DOHH2 (cell line): ENCODE data around the gene ZDHHC5.
"Not testable (repeated sequence)": the region's sequence is repeated elsewhere in the genome, so short reads cannot be mapped to it uniquely, and the experiment has no call there.

Source experiments
- H3F3A ChIP-seq: fragments of 200-600 bp; sonication (generic), shearing (Covaris generic); 2 replicates; pipeline ENCODE4 v1.6.0; 2016; ENCODE audit warnings: antibody characterized with exemption, mild to moderate bottlenecking; ENCODE audit not compliant: control insufficient read depth, insufficient read depth
- H3K27ac ChIP-seq: fragments of 200-600 bp; sonication (generic); 2 replicates; pipeline ENCODE4 v1.5.1; 2014; ENCODE audit warnings: low read depth, mild to moderate bottlenecking, low read length, moderate library complexity
- H3K27me3 ChIP-seq: fragments of 200-600 bp; sonication (generic); 2 replicates; pipeline ENCODE4 v1.6.1; 2014; ENCODE audit warnings: mild to moderate bottlenecking, low read length, mixed read lengths; ENCODE audit not compliant: control insufficient read depth
- H3K36me3 ChIP-seq: fragments of 200-600 bp; sonication (generic); 2 replicates; pipeline ENCODE4 v1.6.1; 2014; ENCODE audit warnings: mild to moderate bottlenecking, low read length, moderate library complexity, mixed read lengths; ENCODE audit not compliant: control insufficient read depth
- H3K4me1 ChIP-seq: fragments of 200-600 bp; sonication (generic); 2 replicates; pipeline ENCODE4 v1.6.1; 2014; ENCODE audit warnings: mild to moderate bottlenecking, low read length, mixed read lengths; ENCODE audit not compliant: control insufficient read depth
- H3K4me2 ChIP-seq: fragments of 200-600 bp; sonication (generic); 2 replicates; pipeline ENCODE4 v1.6.0; 2014; ENCODE audit warnings: mild to moderate bottlenecking, low read length, moderate library complexity
- H3K4me3 ChIP-seq: fragments of 200-600 bp; sonication (generic); 2 replicates; pipeline ENCODE4 v1.5.1; 2014; ENCODE audit warnings: mild to moderate bottlenecking, low read length, mixed read lengths
- H3K79me2 ChIP-seq: fragments of 200-600 bp; sonication (generic); 2 replicates; pipeline ENCODE4 v1.6.1; 2014; ENCODE audit warnings: mild to moderate bottlenecking, low read length, mixed read lengths; ENCODE audit not compliant: control insufficient read depth
- H3K9me2 ChIP-seq: fragments of 200-600 bp; sonication (generic); replicated peaks from 2 replicates; pipeline ENCODE4 v1.6.1; 2014; ENCODE audit warnings: mild to moderate bottlenecking, low read length, mixed read lengths; ENCODE audit not compliant: control insufficient read depth
- H3K9me3 ChIP-seq: fragments of 200-600 bp; sonication (generic); 2 replicates; pipeline ENCODE4 v1.6.1; 2014; ENCODE audit warnings: antibody characterized with exemption, low read length, mixed read lengths; ENCODE audit not compliant: control insufficient read depth, insufficient read depth
- H4K20me1 ChIP-seq: fragments of 200-600 bp; sonication (generic); 2 replicates; pipeline ENCODE4 v1.6.0; 2014; ENCODE audit warnings: low read depth, mild to moderate bottlenecking, antibody characterized with exemption, low read length, moderate library complexity; ENCODE audit not compliant: control insufficient read depth, insufficient read depth
- EZH2phosphoT487 ChIP-seq: fragments of 200-600 bp; sonication (generic); IDR thresholded peaks from 2 replicates; pipeline ENCODE4 v1.6.1; 2017; ENCODE audit warnings: borderline replicate concordance, mild to moderate bottlenecking, antibody characterized with exemption, low read length, moderate library complexity, mixed read lengths
- TF ChIP-seq, protein P1 (sequence below): fragments of 200-600 bp; sonication (generic); IDR thresholded peaks from one replicate; pipeline ENCODE4 v1.5.1; 2014; ENCODE audit warnings: antibody characterized with exemption, mild to moderate bottlenecking, low read depth, low read length; ENCODE audit not compliant: poor library complexity, severe bottlenecking

Gene ZDHHC5

DNA sequence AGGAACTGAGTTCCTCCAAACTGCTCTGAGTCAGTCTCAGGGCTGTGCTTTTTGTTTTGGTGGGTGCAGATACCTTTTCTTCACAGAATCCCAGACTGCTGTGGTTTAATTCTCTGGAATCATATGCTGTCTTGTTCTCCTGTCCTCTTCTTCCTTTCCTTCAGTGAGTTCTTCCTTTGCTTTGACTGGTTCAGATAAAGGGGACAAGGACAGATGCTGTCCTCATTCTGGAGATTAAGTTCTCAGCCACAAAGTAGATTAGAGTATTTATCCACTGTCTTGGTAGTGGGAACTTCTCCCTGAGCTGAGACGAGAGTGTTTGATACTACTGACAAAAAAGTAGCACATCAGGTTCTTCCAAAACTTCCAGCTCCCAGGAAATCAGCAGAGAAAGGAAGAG, 13.3 kb downstream of the ZDHHC5 start:
- Histone ChIP-seq H3K79me2 (peaks cover 85% of the 10 kb centered on the region), H3K4me2 (no peak overlapping the region), H3K9me3 (no peaks in the 10 kb centered on the region), H3K4me1 (no peaks in the 10 kb centered on the region), H3F3A (no peaks in the 10 kb centered on the region), H3K4me3 (no peak overlapping the region), H4K20me1 (peaks cover 14% of the 10 kb centered on the region), H3K27me3 (no peaks in the 10 kb centered on the region), H3K9me2 (no peaks in the 10 kb centered on the region), H3K36me3 (peaks cover 85% of the 10 kb centered on the region), H3K27ac (no peak overlapping the region)
- no peak for TF ChIP-seq EZH2phosphoT487
- TF ChIP-seq, protein P1, sequence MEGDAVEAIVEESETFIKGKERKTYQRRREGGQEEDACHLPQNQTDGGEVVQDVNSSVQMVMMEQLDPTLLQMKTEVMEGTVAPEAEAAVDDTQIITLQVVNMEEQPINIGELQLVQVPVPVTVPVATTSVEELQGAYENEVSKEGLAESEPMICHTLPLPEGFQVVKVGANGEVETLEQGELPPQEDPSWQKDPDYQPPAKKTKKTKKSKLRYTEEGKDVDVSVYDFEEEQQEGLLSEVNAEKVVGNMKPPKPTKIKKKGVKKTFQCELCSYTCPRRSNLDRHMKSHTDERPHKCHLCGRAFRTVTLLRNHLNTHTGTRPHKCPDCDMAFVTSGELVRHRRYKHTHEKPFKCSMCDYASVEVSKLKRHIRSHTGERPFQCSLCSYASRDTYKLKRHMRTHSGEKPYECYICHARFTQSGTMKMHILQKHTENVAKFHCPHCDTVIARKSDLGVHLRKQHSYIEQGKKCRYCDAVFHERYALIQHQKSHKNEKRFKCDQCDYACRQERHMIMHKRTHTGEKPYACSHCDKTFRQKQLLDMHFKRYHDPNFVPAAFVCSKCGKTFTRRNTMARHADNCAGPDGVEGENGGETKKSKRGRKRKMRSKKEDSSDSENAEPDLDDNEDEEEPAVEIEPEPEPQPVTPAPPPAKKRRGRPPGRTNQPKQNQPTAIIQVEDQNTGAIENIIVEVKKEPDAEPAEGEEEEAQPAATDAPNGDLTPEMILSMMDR, result no peak

- H3F3A ChIP-seq, H3K9me3 ChIP-seq, H4K20me1 ChIP-seq, H3K9me2 ChIP-seq, H3K4me2 ChIP-seq, H3K27ac ChIP-seq, H3K4me3 ChIP-seq, H3K4me1 ChIP-seq, H3K27me3 ChIP-seq: not testable (repeated sequence)
- Histone ChIP-seq H3K79me2 (peaks cover 12% of the 10 kb centered on the region), H3K36me3 (peaks cover 78% of the 10 kb centered on the region)
These were observed 22.6 kb downstream of the ZDHHC5 start for GRCh38 chr11:57690474-57690873.

DNA sequence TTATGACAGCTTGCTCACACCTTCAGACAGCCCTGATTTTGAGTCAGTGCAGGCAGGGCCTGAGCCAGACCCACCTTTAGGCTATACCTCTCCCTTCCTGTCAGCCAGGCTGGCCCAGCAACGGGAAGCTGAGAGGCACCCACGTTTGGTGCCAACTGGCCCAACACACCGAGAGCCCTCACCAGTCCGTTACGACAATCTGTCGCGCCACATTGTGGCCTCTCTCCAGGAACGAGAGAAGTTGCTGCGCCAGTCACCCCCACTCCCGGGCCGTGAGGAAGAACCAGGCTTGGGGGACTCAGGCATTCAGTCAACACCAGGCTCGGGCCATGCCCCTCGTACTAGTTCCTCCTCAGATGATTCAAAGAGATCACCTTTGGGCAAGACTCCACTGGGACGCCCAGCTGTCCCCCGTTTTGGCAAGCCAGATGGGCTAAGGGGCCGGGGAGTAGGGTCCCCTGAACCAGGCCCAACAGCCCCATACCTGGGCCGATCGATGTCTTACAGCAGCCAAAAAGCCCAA, 31.0 kb downstream of the ZDHHC5 start:
- TF ChIP-seq, protein P1, result no peak
- no peak for TF ChIP-seq EZH2phosphoT487
- Histone ChIP-seq H3K79me2 (no peaks in the 10 kb centered on the region), H3K9me3 (no peaks in the 10 kb centered on the region), H3K4me2 (no peak overlapping the region), H3K4me3 (no peak overlapping the region), H3K4me1 (no peaks in the 10 kb centered on the region), H3K36me3 (peaks cover 74% of the 10 kb centered on the region), H3K27me3 (no peaks in the 10 kb centered on the region), H3F3A (peaks cover 9% of the 10 kb centered on the region; the same call in 1 of the 2 replicates), H3K27ac (no peak overlapping the region), H4K20me1 (no peaks in the 10 kb centered on the region), H3K9me2 (no peaks in the 10 kb centered on the region)

- Histone ChIP-seq H3F3A (peaks cover 9% of the 10 kb centered on the region; the same call in 1 of the 2 replicates), H3K4me3 (no peak overlapping the region), H4K20me1 (no peaks in the 10 kb centered on the region), H3K36me3 (peaks cover 77% of the 10 kb centered on the region), H3K9me3 (no peaks in the 10 kb centered on the region), H3K4me1 (no peaks in the 10 kb centered on the region), H3K27me3 (no peaks in the 10 kb centered on the region), H3K79me2 (no peaks in the 10 kb centered on the region), H3K27ac (no peak overlapping the region), H3K4me2 (no peak overlapping the region), H3K9me2 (no peaks in the 10 kb centered on the region)
- TF ChIP-seq, protein P1, result no peak
- TF ChIP-seq EZH2phosphoT487, result no peak
These were observed 31.9 kb downstream of the ZDHHC5 start for GRCh38 chr11:57699813-57700212.
